NCI-H460 (cell line): ENCODE results near the gene DCAF7. TPM values are rescaled to one million over a fixed set of nuclear protein-coding genes. Genes with fewer than 3 reads are reported as not detected.

Experiments used
- DNase-seq: peaks from one replicate; pipeline ENCODE4 v3.0.0-alpha.2; 2016; ENCODE audit warnings: low read depth; ENCODE audit errors: extremely low read depth
- polyA plus RNA-seq: library from polyadenylated mRNA; depleted of rRNA; stranded (reverse); fragments of >200 nt; gene quantifications from 2 replicates; pipeline ENCODE4 v1.2.3, GENCODE V29; 2014; cell fraction: nucleus; rRNA removed
- total RNA-seq: library from RNA; depleted of rRNA; stranded (reverse); fragments of >200 nt; shearing (Covaris generic); gene quantifications from 2 replicates; pipeline ENCODE4 v1.2.3, GENCODE V29; 2014; rRNA removed

Gene DCAF7, protein sequence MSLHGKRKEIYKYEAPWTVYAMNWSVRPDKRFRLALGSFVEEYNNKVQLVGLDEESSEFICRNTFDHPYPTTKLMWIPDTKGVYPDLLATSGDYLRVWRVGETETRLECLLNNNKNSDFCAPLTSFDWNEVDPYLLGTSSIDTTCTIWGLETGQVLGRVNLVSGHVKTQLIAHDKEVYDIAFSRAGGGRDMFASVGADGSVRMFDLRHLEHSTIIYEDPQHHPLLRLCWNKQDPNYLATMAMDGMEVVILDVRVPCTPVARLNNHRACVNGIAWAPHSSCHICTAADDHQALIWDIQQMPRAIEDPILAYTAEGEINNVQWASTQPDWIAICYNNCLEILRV
- 39.1 and 39.8 TPM in 2 replicates for total RNA-seq
- 28.8 and 29.4 TPM in 2 replicates for polyA plus RNA-seq

DNA sequence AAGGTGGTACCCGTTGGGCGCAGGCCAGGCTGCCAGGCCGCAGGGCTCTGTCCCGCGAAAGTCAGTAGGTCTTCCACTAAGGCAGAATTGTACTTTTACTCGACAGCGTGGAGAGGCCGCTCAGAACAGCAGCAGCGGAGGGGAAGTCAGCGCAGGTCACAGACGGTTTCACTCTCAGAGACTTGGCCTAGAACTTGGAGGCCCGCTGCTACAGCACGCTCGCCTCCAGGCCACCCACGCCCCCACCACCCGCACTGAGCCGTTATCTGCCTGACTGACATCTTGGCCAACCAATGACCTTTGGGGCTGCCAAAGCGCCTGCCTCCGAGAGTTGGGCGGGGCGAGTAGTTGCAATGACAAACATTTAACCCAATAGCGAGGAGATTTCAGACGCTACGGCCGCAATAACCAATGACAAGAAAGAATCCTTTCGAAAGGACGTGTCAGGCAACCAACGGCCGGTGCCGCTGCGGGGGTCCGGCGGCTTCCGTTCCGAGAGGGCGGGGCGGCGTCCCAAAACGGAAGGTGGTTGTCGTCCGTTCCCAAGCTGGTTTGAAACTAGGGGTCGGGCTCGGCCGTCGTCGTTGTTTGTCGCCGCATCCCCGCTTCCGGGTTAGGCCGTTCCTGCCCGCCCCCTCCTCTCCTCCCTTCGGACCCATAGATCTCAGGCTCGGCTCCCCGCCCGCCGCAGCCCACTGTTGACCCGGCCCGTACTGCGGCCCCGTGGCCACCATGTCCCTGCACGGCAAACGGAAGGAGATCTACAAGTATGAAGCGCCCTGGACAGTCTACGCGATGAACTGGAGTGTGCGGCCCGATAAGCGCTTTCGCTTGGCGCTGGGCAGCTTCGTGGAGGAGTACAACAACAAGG, at the start of gene DCAF7:
TSS of gene DCAF7 (plus strand) at position 532 of the 871 bp plus-strand sequence. CDS start at position 733, 201 bp downstream.
- DNase-seq, result peak; percentile 100

DNA sequence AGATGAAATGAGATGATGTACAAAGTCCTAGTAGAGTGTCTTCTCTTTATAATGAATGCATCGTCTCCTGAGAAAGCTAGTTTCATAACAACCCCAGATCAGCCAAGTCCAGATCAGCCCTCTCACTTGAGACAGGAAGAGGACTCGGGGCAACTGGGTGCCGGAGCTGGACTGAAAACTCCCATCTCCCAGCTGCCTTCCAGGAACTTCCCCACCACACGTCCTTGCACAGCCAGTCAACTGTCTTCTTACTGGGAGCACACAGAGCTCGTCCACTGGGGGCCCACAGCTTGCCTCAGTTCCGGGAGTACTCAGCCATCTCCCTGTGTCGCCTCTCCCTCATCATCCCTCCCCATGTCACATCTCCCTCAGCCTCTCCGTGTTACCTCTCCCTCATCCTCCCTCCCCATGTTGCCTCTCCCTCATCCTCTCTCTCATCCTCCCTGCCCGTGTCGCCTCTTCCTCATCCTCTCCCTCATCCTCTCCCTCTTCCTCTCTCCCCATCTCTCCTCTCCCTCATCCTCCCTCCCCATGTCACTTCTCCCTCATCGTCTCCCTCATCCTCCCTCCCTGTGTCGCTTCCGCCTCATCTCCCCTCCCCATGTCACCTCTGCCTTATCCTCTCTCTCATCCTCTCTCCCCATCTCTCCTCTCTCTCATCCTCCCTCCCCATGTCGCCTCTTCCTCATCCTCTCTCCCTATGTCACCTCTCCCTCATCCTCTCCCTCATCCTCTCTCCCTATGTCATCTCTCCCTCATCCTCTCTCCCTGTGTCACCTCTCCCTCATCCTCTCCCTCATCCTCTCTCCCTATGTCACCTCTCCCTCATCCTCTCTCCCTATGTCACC, 49.5 kb upstream of the DCAF7 start:
- DNase-seq, result no peak

DNA sequence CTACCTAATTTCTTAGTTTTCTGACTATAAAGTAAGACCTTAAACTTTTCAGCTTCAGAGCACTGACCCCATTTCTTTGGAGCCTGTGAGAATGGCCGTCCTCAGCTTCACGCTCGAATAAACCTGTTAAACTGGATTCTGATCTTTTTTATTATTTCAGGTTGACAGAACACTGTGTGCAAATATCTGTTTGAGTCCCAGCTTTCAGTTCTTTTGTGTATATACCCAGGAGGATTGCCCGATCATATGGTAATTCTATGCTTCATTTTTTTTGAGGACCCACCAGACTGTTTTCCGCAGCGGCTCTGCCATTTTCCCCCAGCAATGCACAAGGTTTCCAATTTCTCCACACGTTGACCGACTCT, 47.0 kb upstream of the DCAF7 start:
- DNase-seq, result no peak

DNA sequence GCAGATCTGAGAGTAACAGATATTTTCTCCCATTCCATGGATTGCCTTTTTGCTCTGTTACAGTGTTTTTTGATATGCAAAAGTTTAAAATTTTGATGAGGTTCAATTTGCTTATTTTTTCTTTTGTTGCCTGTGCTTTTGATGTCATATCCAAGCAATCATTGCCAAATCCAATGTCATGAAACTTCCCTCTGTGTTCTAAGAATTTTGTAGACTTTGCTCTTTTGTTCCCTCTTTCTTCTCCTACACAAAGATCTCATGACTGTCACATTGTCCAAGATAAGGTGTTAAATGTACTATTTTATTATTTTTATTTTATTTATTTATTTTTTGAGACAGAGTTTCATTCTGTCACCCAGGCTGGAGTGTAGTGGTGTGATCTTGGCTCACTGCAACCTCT, 46.0 kb upstream of the DCAF7 start:
- DNase-seq, result no peak

DNA sequence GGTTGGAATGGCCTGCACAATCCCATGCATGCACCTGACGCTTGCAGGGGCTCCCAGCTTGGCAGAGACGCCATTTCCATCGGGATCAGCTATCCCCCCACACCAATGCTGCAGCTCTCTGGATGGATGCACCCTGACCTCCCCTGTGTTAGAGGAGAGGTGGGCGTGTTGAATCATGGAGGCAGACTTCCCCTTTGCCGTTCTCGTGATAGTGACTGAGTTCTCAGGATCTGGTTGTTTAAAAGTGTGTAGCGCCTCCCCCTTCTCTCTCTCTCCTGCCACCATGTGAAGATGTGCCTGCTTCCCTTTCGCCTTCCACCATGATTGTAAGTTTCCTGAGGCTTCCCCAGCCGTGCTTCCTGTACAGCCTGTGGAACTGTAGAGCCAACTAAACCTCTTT, 44.9 kb upstream of the DCAF7 start:
- DNase-seq, result no peak

DNA sequence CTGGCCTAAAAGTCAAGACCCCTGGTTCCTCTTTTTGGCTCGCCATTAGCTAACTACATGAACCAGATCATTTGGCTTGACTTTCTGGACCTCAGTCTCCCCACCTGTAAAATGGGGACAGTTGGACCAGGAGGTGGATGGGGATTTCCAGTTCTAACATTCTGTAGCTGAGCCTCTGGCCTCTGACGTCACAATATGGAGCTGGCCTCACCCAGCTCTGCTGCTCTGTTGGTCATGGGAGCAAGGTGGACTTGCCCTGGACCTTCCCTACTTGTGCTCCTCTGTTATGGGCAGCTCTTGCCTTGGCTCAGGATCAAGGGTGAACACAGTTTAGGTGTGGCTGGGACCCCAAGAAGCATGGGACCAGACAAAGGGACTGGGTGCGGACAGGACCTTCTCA, 43.6 kb upstream of the DCAF7 start:
- DNase-seq, result no peak

DNA sequence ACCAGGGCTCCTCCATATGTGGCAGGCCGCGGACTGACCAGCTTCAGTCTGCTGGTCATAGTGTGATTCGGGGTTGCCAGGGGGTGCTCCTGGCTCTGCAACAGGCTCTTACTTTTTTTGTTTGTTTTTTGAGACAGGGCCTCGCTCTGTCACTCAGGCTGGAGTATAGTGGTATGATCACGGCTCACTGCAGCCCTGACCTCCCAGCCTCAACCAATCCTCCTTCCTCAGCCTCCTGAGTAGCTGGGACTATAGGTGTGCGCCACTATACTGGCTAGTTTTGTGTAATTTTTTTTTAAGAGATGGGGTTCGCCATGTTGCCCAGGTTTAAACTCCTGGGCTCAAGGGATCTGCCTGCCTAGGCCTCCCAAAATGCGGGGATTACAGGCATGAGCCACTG, 38.9 kb upstream of the DCAF7 start:
- DNase-seq, result no peak

DNA sequence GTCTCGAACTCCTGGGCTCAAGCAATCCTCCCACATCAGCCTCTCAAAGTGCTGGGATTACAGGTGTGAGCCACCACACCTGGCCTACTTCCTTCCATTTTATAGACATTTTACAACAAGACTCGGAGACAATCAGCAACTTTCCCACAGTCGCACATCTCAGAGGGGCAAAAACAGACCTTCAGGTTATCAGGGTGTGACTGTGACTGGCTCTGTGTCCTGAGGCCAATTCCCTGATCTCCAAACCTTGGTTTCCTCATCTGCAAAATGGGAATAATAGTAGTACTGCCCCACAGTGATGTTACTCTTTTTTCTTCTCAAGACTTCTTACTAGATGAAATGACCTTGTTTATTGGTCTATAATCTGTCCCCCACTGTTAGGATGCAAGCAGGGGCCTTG, 37.9 kb upstream of the DCAF7 start:
- no peak for DNase-seq

DNA sequence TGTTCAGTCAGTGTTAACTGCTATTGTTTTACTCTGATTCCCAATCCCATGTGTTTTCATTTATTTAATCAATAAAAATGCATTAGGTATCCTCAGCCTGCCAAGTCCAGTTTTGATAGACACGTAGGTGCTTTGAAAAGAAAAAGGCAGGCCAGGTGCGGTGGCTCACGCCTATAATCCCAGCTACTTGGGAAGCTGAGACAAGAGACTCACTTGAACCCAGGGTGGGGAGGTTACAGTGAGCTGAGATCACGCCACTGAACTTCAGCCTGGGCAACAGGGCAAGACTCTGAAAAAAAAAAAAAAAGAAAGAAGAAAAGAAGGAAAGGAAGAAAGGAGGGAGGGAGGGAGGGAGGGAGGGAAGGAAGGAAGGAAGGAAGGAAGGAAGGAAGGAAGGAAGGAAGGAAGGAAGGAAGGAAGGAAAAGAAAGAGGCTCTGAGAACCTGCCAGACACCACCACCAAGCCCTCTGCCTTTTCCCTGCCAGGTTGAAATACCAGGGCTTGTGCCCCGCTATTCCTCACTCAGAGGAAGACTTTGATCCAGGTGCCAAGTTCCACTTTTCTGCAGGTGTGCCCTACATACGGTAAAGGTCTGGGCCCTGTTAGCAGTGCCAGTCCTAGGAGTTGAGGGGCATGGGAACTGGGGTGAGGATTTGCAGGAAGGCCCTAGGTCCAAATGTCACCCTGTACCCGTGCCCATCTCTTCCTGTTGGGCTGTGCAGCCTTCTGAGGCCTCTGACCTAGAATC, 37.2 kb upstream of the DCAF7 start:
- DNase-seq, result no peak

DNA sequence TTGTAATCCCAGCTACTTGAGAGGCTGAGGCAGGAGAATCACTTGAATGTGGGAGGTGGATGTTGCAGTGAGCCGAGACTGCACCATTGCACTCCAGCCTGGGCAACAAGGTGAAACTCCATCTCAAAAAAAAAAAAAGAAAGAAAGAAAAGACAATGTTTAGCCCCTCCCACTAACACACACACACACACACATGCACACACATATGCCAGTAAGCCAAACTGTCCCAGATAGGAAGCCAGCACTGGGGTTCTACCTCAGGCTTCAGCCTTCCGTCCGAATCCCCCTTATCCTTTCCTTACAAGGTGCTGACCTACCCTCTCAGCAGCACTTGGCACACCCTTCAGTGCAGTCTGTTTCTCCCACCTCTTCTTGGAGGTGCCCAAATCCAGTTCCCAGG, 35.8 kb upstream of the DCAF7 start:
- no peak for DNase-seq

DNA sequence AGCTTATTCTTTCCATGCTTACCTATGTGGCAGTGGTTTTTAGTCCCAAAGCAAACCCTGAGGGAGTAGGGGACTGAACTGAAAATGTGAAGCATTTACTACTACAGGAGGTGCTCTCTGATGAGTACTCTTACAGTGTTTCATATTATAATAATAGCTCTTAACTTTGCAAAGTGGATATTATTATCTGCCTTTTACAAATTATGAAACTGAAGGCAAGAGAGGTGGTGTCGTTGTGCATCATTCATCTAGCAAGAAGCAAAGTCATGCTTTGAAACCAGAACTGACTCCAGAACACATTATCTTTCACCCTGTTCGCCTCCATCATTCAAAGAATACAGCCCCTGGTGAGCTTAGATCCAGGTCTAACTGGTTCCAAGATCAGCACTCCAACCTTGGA, 35.3 kb upstream of the DCAF7 start:
- no peak for DNase-seq

DNA sequence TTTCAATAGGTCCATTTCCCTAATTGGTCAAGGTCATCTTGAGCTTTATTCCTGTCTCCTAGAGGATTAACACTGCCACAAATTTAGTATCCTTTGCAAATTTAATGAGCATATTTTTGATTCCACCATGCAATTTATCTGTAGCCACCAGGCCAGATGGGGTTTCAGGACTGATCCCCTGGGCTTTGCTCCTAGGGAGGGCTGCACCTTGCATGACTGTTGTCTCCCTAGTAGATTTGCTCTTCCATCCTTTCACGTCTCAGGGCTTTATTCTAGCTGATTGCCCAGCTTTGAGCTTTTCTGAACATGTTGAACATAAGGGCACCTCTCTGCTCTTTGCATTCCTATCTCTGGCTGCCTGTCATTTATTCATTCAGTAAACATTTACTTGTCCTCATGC, 34.9 kb upstream of the DCAF7 start:
- DNase-seq, result no peak

DNA sequence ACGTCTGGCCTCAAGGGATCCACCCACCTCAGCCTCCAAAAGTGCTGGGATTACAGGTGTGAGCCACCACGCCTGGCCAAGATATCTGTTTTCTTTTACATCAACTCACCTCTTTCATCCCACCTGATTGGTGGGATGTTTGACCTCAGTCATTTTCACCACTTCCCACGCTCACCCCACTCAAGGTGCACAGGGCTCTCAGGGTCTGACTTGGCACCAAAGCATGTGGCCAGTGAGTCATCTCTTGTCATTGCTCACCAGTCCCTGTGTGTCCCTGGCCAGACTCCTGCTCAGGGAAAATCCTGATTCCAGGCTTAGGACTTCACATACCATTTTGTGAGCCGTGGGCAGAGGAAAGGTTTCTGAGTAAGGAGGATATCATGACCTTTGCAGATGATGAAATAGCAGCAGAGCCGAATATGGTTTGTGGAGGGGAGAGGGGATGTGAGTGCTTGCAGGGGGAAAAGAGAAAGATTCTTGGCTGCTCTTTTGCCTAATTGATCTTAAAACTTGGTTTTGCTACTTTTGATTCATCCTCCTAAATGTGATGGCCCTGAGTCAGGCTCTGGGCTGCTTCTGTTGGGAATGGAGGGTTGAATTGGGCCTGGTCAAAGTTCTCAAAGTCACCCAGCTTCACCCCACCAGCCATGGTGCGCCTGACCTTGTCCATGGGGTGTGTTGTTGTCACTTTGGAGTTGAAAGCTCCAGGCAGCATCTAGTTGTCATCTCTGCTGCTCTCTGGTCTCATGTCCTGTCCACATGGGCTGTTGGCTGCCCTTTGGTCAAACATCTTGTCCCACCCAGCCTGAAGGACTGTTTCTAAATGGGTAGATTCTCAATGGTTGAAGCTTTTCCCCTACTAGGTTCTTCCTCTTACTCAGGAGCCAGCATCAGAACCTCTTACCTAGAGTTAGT, 33.1 kb upstream of the DCAF7 start:
- no peak for DNase-seq

DNA sequence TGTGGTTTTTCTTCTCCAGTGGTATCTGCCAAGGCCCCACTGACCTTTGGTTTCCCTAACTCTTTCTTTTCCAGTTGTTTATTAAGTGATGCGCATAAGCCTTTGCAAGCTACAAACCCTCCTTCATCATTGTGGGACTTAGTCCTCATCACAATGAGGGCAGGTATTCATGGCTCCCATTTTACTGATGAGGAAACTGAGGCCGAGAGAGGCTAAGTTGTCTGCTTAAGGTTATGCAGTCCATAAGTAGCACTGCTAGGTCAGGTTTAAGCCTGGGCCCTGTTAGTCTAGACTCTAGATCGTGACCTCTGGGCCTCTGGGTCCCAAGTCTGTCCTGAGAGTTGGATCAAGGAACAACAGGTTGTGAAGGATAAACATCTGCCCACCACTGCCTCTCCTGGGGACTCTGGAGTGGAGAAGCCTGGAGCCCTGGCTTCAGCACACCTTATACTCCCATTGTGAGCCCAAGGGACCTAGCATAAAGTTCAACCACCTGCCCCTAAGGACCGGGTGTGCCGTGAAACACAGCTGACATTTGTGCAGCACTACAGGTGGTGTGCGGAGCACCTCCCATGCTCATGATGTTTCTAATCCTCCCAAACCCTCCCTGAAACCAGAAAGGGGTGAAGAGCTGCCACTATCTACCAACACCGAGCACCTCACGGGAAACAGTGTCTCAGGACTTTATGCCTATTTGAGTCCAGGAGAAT, 32.3 kb upstream of the DCAF7 start:
- no peak for DNase-seq

DNA sequence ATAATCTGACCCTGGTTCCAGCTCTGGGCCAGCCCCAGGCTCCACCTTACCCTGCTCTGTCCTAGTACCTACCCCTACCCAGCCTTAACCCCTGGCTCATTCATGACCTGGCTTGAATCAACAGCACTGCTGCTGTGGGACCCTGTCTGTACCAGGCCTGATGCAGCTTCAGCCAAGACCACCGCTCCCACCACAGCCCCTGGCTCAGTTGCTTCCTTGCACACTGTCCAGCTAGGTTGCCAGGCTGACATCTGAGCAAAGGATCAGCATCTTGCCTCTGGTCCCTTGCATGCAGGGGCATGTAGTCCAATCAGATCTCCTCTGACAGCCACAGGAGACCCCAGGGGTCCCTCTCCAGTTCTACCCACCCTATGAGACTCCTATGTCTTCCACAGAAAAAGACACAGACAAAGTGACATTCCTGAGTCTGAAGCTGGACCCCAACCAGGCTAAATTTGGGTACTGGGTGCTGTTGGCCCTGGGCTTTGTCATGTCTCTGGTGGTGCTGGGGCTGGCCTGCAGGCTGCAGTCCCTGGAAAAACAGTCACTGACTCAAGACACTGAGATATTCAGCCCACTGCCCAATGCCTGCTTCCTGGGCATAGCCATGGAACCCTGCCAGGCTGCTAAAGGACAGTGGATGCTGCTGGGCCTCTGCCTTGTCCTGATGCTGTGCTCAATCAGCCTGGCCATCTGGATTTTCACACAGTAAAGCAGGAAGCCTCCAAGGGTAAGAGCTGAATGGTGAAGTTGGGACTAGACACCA, 31.0 kb upstream of the DCAF7 start:
- DNase-seq, result no peak

DNA sequence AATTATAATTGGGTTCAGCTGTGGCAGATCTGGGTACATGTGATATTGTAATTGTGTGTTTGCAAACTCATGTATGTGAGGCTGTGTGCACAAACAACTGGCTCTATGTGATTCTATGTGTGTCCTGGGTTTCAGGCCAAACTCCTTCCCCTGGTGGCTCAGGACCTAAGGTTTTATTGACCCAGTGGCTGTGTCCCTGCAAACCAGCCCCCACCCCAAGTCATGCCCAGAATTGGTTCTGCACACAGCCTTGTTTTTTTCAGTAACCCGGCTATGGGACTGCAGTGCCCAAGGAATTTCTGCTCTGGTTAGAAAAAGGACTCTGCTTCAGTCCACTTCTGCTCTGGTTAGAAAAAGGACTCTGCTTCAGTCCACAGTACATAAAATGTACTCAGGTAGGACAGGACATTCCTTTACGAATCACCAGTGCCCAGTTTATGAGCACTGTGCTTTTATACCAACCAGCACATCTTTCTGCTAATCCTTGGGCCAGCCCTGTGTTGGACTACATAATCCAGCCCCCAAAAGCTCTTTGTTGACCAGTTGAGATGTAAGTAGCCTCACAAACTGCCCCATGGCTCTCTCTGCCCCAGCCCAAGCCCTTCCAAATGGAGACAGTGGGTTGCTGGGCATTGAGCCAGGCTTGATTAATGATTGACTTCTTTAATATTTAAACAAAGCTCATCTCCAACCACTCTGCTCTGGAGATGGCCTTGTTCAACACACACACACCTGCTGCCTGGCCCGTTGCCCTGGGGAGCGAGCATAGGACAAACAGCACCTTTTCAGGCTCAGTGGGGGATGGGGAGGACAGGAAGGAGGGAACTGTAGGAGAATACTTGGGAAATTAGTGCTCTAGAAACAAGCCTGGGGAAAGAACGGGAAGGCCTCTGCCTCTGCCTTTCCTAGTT, 30.1 kb upstream of the DCAF7 start:
- DNase-seq, result no peak
